ENCODE results near the gene KCNMB4. TPM values are rescaled to one million over a fixed set of nuclear protein-coding genes. Genes with fewer than 3 reads are reported as not detected.

Gene KCNMB4
- total RNA-seq, 1 experiment from 2014 or later: 0.23 TPM

GRCh38 chr12:70467918-70468733 lies 102.0 kb downstream of the KCNMB4 start:
- BruUV-seq (replicated peaks): no TSS peak
- ChIA-PET POLR2A (no interaction called here), CTCF (no interaction called here)
- no peak overlapping the region for H3K4me3 Mint-ChIP-seq (ENCODE audit: unreplicated experiment)
- Histone ChIP-seq H3K4me3 (ENCODE audit: low read depth, low read length) (no peak overlapping the region), H3K4me1 (no peaks in the 10 kb centered on the region), H3K9me3 (peaks cover 11% of the 10 kb centered on the region), H3K36me3 (ENCODE audit: control insufficient read depth, insufficient read depth, low read length) (no peaks in the 10 kb centered on the region), H3K27me3 (replicated peaks; ENCODE audit: control insufficient read depth, insufficient read depth, low read length) (no peaks in the 10 kb centered on the region)
- no peaks in the 10 kb centered on the region for H3K4me1 Mint-ChIP-seq (ENCODE audit: low read depth, unreplicated experiment)
- intact Hi-C loops (cut with micrococcal nuclease; ENCODE audit: unreplicated experiment): no loop called here
- H3K27ac Mint-ChIP-seq (ENCODE audit: unreplicated experiment): no peak overlapping the region
- H3K9me3 Mint-ChIP-seq (ENCODE audit: unreplicated experiment): peaks cover 21% of the 10 kb centered on the region
- no peaks in the 10 kb centered on the region for H3K36me3 Mint-ChIP-seq (ENCODE audit: insufficient read depth, unreplicated experiment)
- DNase-seq: no peak
- no peaks in the 10 kb centered on the region for H3K27me3 Mint-ChIP-seq (ENCODE audit: insufficient read depth, unreplicated experiment)
- TF ChIP-seq, protein P1, sequence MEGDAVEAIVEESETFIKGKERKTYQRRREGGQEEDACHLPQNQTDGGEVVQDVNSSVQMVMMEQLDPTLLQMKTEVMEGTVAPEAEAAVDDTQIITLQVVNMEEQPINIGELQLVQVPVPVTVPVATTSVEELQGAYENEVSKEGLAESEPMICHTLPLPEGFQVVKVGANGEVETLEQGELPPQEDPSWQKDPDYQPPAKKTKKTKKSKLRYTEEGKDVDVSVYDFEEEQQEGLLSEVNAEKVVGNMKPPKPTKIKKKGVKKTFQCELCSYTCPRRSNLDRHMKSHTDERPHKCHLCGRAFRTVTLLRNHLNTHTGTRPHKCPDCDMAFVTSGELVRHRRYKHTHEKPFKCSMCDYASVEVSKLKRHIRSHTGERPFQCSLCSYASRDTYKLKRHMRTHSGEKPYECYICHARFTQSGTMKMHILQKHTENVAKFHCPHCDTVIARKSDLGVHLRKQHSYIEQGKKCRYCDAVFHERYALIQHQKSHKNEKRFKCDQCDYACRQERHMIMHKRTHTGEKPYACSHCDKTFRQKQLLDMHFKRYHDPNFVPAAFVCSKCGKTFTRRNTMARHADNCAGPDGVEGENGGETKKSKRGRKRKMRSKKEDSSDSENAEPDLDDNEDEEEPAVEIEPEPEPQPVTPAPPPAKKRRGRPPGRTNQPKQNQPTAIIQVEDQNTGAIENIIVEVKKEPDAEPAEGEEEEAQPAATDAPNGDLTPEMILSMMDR (IDR thresholded peaks at IDR 0.05; ENCODE audit: insufficient read depth in 1 of 2, low read depth in 1 of 2, low read length in 1 of 2, severe bottlenecking in 1 of 2, unreplicated experiment in 1 of 2): no peak

- H3K27me3 Mint-ChIP-seq (ENCODE audit: insufficient read depth, unreplicated experiment): peaks cover 4% of the 10 kb centered on the region
- no TSS peak for BruUV-seq (replicated peaks)
- intact Hi-C loops (cut with micrococcal nuclease; ENCODE audit: unreplicated experiment): no loop called here
- Histone ChIP-seq H3K27me3 (replicated peaks; ENCODE audit: control insufficient read depth, insufficient read depth, low read length) (no peaks in the 10 kb centered on the region), H3K4me3 (ENCODE audit: low read depth, low read length) (no peak overlapping the region), H3K36me3 (ENCODE audit: control insufficient read depth, insufficient read depth, low read length) (no peaks in the 10 kb centered on the region), H3K9me3 (peaks cover 5% of the 10 kb centered on the region; the same call in 1 of the 2 replicates), H3K4me1 (no peaks in the 10 kb centered on the region)
- H3K27ac Mint-ChIP-seq (ENCODE audit: unreplicated experiment): no peak overlapping the region
- H3K36me3 Mint-ChIP-seq (ENCODE audit: insufficient read depth, unreplicated experiment): no peaks in the 10 kb centered on the region
- POLR2A ChIA-PET: no interaction called here
- no peaks in the 10 kb centered on the region for H3K4me1 Mint-ChIP-seq (ENCODE audit: low read depth, unreplicated experiment)
- CTCF ChIA-PET: no interaction called here
- H3K4me3 Mint-ChIP-seq (ENCODE audit: unreplicated experiment): no peak overlapping the region
- H3K9me3 Mint-ChIP-seq (ENCODE audit: unreplicated experiment): peaks cover 19% of the 10 kb centered on the region
- TF ChIP-seq, protein P1 (IDR thresholded peaks at IDR 0.05; ENCODE audit: insufficient read depth in 1 of 2, low read depth in 1 of 2, low read length in 1 of 2, severe bottlenecking in 1 of 2, unreplicated experiment in 1 of 2): no peak
- no peak for DNase-seq
Measured at GRCh38 chr12:70468741-70469140, 102.7 kb downstream of the KCNMB4 start.

GRCh38 chr12:70469221-70469820 lies 103.2 kb downstream of the KCNMB4 start:
- Histone ChIP-seq H3K4me3 (ENCODE audit: low read depth, low read length) (no peak overlapping the region), H3K9me3 (no peaks in the 10 kb centered on the region), H3K4me1 (no peaks in the 10 kb centered on the region), H3K27me3 (replicated peaks; ENCODE audit: control insufficient read depth, insufficient read depth, low read length) (no peaks in the 10 kb centered on the region), H3K36me3 (ENCODE audit: control insufficient read depth, insufficient read depth, low read length) (no peaks in the 10 kb centered on the region)
- no peak for DNase-seq
- no TSS peak for BruUV-seq (replicated peaks)
- intact Hi-C loops (cut with micrococcal nuclease; ENCODE audit: unreplicated experiment): no loop called here
- H3K36me3 Mint-ChIP-seq (ENCODE audit: insufficient read depth, unreplicated experiment): no peaks in the 10 kb centered on the region
- TF ChIP-seq, protein P1 (IDR thresholded peaks at IDR 0.05; ENCODE audit: insufficient read depth in 1 of 2, low read depth in 1 of 2, low read length in 1 of 2, severe bottlenecking in 1 of 2, unreplicated experiment in 1 of 2): no peak
- ChIA-PET POLR2A (no interaction called here), CTCF (no interaction called here)
- no peak overlapping the region for H3K4me3 Mint-ChIP-seq (ENCODE audit: unreplicated experiment)
- peaks cover 13% of the 10 kb centered on the region for H3K9me3 Mint-ChIP-seq (ENCODE audit: unreplicated experiment)
- no peak overlapping the region for H3K27ac Mint-ChIP-seq (ENCODE audit: unreplicated experiment)
- no peaks in the 10 kb centered on the region for H3K4me1 Mint-ChIP-seq (ENCODE audit: low read depth, unreplicated experiment)
- peaks cover 4% of the 10 kb centered on the region for H3K27me3 Mint-ChIP-seq (ENCODE audit: insufficient read depth, unreplicated experiment)
